CD4-positive, alpha-beta T cell treated with Interleukin-6 for 4 hours (primary cell): ENCODE results near the gene TMPRSS11B.
"Not testable (repeated sequence)": the region's sequence is repeated elsewhere in the genome, so short reads cannot be mapped to it uniquely, and the experiment has no call there.

ENCODE experiments used
- DNase-seq: peaks from one replicate; pipeline ENCODE4 v3.0.0-alpha.2; 2020; ENCODE audit warnings: mixed read lengths

TMPRSS11B gene, protein sequence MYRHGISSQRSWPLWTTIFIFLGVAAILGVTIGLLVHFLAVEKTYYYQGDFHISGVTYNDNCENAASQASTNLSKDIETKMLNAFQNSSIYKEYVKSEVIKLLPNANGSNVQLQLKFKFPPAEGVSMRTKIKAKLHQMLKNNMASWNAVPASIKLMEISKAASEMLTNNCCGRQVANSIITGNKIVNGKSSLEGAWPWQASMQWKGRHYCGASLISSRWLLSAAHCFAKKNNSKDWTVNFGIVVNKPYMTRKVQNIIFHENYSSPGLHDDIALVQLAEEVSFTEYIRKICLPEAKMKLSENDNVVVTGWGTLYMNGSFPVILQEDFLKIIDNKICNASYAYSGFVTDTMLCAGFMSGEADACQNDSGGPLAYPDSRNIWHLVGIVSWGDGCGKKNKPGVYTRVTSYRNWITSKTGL

DNA sequence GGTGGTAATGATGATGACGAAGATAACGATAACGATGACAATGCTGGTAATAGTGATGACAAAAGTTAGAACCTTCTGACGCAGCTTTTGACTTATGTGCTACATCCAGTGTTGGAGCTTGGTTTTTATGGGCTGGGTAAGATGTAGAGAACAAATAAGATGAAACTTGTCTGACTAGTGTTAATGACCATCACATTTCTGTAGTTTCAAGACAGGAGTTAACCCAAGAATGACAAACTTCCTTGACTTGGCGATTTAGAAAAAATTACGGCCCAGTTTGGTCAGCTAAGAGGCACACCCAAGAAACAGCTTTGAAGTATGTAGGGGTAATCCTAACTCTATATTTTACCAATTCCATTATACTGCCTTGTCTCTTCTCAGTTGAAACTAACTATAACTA, at the start of gene TMPRSS11B:
Gene TMPRSS11B, minus strand, starts transcription at position 101 of the 400 bp plus-strand sequence. CDS start 136 bp downstream, outside the sequence.
- DNase-seq: no peak

DNA sequence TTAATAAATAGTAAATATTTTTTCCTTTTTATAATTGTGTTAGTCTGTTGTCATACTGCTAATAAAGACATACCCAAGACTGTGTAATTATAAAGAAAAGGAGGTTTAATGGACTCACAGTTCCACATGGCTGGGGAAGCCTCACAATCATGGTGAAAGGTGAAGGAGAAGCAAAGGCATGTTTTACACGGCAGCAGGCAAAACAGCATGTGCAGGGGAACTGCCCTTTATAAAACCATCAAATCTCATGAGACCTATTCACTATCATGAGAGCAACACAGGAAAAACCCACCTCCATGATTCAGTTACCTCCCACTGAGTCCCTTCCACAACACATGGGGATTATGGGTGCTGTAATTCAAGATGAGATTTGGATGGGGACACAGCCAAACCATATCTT, 45.8 kb upstream of the TMPRSS11B start:
- DNase-seq: no peak

- no peak for DNase-seq
Measured at GRCh38 chr4:68288393-68288740, 42.9 kb upstream of the TMPRSS11B start.

- DNase-seq: no peak
Measured at GRCh38 chr4:68287704-68288392, 42.4 kb upstream of the TMPRSS11B start.

GRCh38 chr4:68283714-68284113, 38.2 kb upstream of the TMPRSS11B start:
- no peak for DNase-seq

DNA sequence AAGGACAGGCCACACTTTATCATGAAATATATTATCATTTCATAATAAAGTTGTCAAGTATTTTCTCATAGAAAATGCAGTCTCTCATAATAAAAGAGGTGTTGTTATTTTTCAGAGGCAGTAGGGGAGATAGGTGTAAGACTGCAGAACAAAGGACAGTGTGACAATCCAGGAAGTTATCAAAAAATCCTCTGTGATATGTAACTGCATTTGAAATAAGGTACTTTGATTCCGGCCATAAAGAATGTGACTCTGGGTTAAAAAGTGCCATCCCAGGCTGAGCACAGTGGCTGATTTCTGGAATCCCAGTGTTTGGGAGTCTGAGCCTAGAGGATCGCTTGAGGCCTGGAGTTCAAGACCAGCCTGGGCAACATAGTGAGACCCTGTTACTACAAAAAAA, 37.6 kb upstream of the TMPRSS11B start:
- DNase-seq: no peak

DNA sequence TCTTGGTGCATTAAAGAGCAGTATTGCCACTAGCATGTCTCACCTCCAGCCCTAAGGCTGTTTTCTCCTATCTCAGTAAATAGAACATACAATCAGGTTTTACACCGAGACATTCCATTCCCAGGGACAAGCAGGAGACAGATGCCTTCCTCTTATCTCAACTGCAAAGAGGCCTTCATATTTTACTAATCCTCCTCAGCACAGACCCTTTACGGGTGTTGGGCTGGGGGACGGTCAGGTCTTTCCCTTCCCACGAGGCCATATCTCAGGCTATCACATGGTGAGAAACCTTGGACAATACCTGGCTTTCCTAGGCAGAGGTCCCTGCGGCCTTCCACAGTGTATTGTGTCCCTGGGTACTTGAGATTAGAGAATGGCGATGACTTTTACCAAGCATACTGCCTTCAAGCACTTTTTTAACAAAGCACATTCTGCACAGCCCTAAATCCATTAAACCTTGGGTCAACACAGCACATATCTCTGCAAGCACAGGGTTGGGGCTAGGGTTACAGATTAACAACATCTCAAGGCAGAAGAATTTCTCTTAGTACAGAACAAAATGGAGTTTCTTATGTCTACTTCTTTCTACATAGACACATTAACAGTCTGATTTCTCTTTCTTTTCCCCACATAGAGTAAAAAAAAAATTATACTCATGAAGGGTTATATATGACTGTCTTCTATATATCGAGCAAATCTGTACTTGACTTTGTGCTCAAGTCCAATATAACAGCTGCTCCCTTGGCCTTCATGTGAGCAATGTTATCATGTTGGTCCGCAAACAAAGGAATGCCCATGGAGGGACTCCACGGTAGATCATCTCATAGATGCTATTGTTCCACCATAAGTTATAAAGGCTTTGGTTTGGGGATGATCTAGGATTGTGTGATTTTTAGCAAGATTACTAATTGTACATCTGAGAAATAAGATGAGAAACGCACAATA, 36.6 kb upstream of the TMPRSS11B start:
- not testable (repeated sequence) for DNase-seq

DNA sequence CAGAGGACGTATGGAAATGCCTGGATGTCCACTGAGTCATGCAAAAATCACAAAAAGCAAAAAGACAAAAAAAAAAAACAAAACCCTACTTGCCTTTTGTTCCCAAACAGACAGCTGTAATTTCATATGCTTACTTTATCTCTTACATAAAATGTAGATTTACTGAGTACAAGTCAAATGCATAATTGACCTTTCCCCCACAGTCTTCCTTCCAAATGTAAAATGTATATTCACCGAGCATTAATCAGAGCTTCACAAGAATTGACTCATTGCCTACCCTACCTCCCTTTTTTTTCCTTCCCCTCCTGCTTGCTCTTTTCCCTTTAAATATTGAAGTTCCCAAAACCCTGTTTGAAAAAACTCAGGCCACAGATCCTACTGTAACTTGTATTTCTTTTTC, 32.5 kb upstream of the TMPRSS11B start:
- no peak for DNase-seq

DNA sequence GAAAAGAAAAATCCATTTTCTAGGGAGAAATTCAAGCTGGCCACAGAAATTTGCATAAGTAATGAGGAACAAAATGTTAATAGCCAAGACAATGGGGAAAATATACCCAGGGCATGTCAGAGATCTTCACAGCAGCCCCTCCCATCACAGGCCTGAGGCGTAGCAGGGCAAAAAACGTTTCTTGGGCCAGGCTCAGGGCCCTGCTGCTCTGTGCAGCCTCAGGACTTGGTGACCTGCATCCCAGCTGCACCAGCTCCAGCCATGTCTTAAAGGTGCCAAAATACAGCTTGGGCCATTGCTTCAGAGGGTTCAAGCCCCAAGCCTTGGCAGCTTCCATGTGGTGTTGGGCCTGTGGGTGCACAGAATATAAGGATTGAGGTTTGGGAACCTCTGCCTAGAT, 32.1 kb upstream of the TMPRSS11B start:
- no peak for DNase-seq

- DNase-seq: no peak
Measured at GRCh38 chr4:68272860-68273259, 27.4 kb upstream of the TMPRSS11B start.

GRCh38 chr4:68272380-68272779, 26.9 kb upstream of the TMPRSS11B start:
- DNase-seq: no peak

GRCh38 chr4:68271851-68272357, 26.4 kb upstream of the TMPRSS11B start:
- no peak for DNase-seq

DNA sequence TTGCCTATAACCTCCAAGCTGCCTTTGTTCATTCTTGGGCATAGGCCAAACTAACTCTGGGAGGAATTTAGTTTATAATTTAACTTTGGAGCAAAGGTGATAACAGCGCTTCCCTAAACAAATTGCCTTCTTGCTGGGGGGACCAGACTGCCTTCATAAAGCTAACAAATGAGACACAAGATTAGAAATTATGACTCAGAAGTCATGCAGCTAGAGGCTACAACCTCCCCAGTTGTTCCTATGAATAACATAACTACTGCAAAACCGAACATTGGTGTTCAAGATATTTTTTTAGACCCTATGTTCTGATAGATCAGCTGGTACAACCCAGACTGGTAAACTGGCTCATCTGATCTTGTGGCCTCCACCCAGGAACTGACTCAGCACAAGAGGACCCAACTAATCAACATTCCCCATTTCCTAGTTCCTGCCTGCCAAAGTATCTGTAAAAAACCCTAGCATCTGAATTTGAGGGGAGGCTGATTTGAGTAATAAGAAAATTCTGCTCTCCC, 22.0 kb upstream of the TMPRSS11B start:
- DNase-seq: no peak

- no peak for DNase-seq
Measured at GRCh38 chr4:68264875-68265565, 19.5 kb upstream of the TMPRSS11B start.

- DNase-seq: no peak
Measured at GRCh38 chr4:68259191-68259590, 13.7 kb upstream of the TMPRSS11B start.

DNA sequence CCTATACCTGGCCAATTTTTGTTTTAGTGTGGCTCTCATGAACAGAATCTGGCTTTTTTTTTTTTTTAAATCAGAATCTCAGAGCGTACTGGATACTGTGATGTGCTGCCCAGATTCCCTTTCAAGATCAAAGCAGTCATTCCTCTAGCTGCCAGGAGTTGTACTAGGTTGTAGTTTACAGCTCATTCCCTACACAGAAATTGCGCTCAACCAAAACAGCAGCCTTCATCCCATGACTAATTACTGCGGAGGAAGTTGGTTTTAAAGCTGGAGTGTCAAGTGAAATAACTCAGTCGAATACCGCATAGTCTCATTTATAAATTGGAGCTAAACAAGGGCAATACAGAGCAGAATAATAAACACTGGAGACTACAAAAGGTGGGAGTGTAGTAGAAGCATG, 12.2 kb upstream of the TMPRSS11B start:
- DNase-seq: no peak

GRCh38 chr4:68256284-68256683, 10.8 kb upstream of the TMPRSS11B start:
- DNase-seq: no peak

DNA sequence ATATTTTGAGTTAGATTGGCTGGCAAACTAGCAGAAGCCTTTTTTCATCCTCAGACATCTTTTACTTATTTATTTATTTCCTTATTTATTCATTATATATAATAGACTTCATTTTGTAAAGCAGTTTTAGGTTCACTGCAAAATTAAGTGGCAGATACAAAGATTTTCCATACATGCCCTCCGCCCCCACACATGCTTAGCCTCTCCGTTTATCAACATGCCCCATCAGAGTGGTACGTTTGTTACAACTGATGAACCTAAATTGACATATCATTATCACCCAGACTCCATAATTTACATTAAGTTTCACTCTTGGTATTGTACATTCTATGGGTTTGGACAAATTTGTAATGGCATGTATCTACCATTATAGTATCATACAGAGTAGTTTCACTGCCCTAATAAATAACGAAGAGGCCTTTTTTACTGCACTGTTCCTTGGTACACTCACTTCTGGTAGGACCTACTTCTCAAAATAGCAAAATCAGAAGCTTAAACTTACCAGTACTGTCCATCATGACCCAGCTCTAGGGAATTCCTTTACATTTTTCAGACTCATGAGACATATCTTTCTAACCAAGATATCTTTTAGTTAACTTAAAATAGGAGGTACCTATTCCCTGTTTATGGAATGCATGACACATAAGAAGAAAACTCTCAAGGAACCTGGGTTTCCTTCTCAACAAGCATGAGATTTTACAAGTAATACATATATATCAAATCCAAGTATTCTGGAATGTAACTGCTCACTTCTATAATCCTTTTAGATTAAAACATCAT, 4.8 kb upstream of the TMPRSS11B start:
- no peak for DNase-seq

GRCh38 chr4:68249434-68249833, 3.9 kb upstream of the TMPRSS11B start:
- no peak for DNase-seq

DNA sequence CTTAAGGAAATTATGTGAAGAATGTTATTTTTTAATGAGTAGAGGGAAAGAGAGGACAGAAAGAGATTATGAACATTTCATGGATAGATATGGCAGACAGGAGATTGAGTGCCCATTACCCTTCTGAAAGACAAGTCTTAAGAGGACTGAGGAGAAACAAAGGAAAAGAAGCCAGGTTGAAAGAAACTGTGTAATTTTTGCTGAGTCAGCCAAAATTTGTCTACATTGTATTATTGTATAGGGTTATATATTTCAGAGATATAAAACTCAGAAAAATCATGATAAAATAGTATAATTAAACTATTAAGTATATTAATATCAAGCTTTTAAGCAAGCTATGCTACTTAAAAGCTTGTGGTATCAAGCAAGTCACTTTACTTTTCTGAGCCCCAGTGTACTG, 4.9 kb downstream of the TMPRSS11B start:
- no peak for DNase-seq

DNA sequence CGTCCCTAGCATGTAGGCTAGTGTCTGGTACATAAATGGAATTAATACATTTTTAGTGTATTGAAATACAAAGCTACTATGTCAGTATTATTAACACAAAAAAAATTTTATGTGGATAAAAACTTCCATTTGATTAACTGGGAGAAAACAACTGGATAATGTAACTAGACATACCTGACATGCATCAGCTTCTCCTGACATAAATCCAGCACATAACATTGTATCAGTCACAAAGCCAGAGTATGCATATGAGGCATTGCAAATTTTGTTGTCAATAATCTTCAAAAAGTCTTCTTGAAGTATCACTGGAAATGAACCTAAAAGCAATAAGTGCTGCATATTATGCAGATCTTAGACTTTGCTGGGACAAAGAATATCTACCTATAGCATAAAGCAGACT, 16.9 kb downstream of the TMPRSS11B start:
- DNase-seq: no peak
